ENCODE data around the gene LTA4H.

GRCh38 chr12:95995238-95996031, 40.0 kb downstream of the LTA4H start:
- TF ChIP-seq CTCF (IDR thresholded peaks at IDR 0.05; ENCODE audit: low read length): no peak
- no peak for TF ChIP-seq EZH2 (optimal IDR thresholded peaks at IDR 0.05; ENCODE audit: low read depth, low read length)
- no peak for TF ChIP-seq EZH2phosphoT487 (IDR thresholded peaks at IDR 0.05; ENCODE audit: low read length)

Data from MM.1S (cell line).